OCI-LY1 (cell line): Measurements from ENCODE around the gene PLXNA1.

Source experiments
- H2AFZ ChIP-seq: fragments of 200-600 bp; sonication (generic), shearing (Covaris generic); 2 replicates; pipeline ENCODE4 v1.6.0; 2014; ENCODE audit warnings: antibody characterized with exemption, mild to moderate bottlenecking, low read length
- H3F3A ChIP-seq: fragments of 200-600 bp; sonication (generic), shearing (Covaris generic); 2 replicates; pipeline ENCODE4 v1.6.0; 2014; ENCODE audit warnings: mild to moderate bottlenecking, antibody characterized with exemption, low read length, moderate library complexity; ENCODE audit not compliant: insufficient read depth
- H3K27ac ChIP-seq: fragments of 200-600 bp; sonication (generic); 2 replicates; pipeline ENCODE4 v1.5.1; 2014; ENCODE audit warnings: low read length, mixed run types, mild to moderate bottlenecking, low read depth; ENCODE audit not compliant: poor library complexity, severe bottlenecking
- H3K27me3 ChIP-seq: fragments of 200-600 bp; sonication (generic); 2 replicates; pipeline ENCODE4 v1.6.0; 2014; ENCODE audit warnings: antibody characterized with exemption, mild to moderate bottlenecking, low read length, moderate library complexity; ENCODE audit not compliant: insufficient read depth
- H3K36me3 ChIP-seq: fragments of 200-600 bp; sonication (generic); 2 replicates; pipeline ENCODE4 v1.6.1; 2014; ENCODE audit warnings: mild to moderate bottlenecking, antibody characterized with exemption, low read length, moderate library complexity, mixed read lengths; ENCODE audit not compliant: insufficient read depth
- H3K4me1 ChIP-seq: fragments of 200-600 bp; sonication (generic); 2 replicates; pipeline ENCODE4 v1.5.1; 2014; ENCODE audit warnings: mild to moderate bottlenecking, low read length, moderate library complexity; ENCODE audit not compliant: insufficient read depth, severe bottlenecking
- H3K4me2 ChIP-seq: fragments of 200-600 bp; sonication (generic), shearing (Covaris generic); 2 replicates; pipeline ENCODE4 v1.6.1; 2014; ENCODE audit warnings: low read length
- H3K4me3 ChIP-seq: fragments of 200-600 bp; sonication (generic); 2 replicates; pipeline ENCODE4 v1.5.1; 2014; ENCODE audit warnings: low read length, low read depth, mild to moderate bottlenecking, mixed read lengths; ENCODE audit not compliant: poor library complexity, severe bottlenecking
- H3K79me2 ChIP-seq: fragments of 200-600 bp; shearing (Covaris generic); 2 replicates; pipeline ENCODE4 v1.6.1; 2016; ENCODE audit warnings: mixed run types, low read length, mixed read lengths; ENCODE audit not compliant: insufficient read depth
- H3K9ac ChIP-seq: fragments of 200-600 bp; sonication (generic), shearing (Covaris generic); 2 replicates; pipeline ENCODE4 v1.6.1; 2014; ENCODE audit warnings: mild to moderate bottlenecking, low read length, mixed read lengths
- H3K9me2 ChIP-seq: fragments of 200-600 bp; sonication (generic), shearing (Covaris generic); 2 replicates; pipeline ENCODE4 v1.6.1; 2014; ENCODE audit warnings: low read depth, mild to moderate bottlenecking, low read length, mixed read lengths
- H3K9me3 ChIP-seq: fragments of 200-600 bp; shearing (Covaris generic); 2 replicates; pipeline ENCODE4 v1.6.1; 2014; ENCODE audit warnings: low read length, mixed read lengths
- H4K20me1 ChIP-seq: fragments of 200-600 bp; sonication (generic), shearing (Covaris generic); 2 replicates; pipeline ENCODE4 v1.6.0; 2016; ENCODE audit warnings: mild to moderate bottlenecking, low read length; ENCODE audit not compliant: insufficient read depth
- CTCF ChIP-seq: fragments of 200-600 bp; sonication (generic), shearing (Covaris generic); IDR thresholded peaks from 2 replicates; pipeline ENCODE4 v1.5.1; 2017; ENCODE audit warnings: mild to moderate bottlenecking, antibody characterized with exemption, low read length, moderate library complexity, mixed read lengths
- EZH2 ChIP-seq: fragments of 200-600 bp; sonication (generic), shearing (Covaris generic); IDR thresholded peaks from 2 replicates; pipeline ENCODE4 v1.8.0; 2017; ENCODE audit warnings: borderline replicate concordance, mixed run types, mild to moderate bottlenecking, antibody characterized with exemption, low read length, moderate library complexity, mixed read lengths

Gene PLXNA1

GRCh38 chr3:126964950-126965349, 18.0 kb upstream of the PLXNA1 start:
- Histone ChIP-seq H3K4me1 (no peaks in the 10 kb centered on the region), H3K9me2 (no peaks in the 10 kb centered on the region), H3K9me3 (no peaks in the 10 kb centered on the region), H3K4me2 (no peak overlapping the region), H3K9ac (no peak overlapping the region), H3K79me2 (no peaks in the 10 kb centered on the region), H3F3A (no peaks in the 10 kb centered on the region), H3K36me3 (no peaks in the 10 kb centered on the region), H2AFZ (no peak overlapping the region), H3K27ac (no peak overlapping the region), H4K20me1 (no peaks in the 10 kb centered on the region), H3K27me3 (no peaks in the 10 kb centered on the region), H3K4me3 (no peak overlapping the region)
- no peak for TF ChIP-seq EZH2
- no peak for TF ChIP-seq CTCF

- Histone ChIP-seq H3K36me3 (no peaks in the 10 kb centered on the region), H3K27ac (no peak overlapping the region), H3K9me2 (no peaks in the 10 kb centered on the region), H3K4me2 (no peak overlapping the region), H3K79me2 (no peaks in the 10 kb centered on the region), H3K27me3 (no peaks in the 10 kb centered on the region), H2AFZ (no peak overlapping the region), H3K4me1 (no peaks in the 10 kb centered on the region), H3K9ac (no peak overlapping the region), H3K4me3 (no peak overlapping the region), H4K20me1 (no peaks in the 10 kb centered on the region), H3F3A (no peaks in the 10 kb centered on the region), H3K9me3 (no peaks in the 10 kb centered on the region)
- TF ChIP-seq CTCF (no peak), EZH2 (no peak)
Measured at GRCh38 chr3:126965526-126966080, 17.3 kb upstream of the PLXNA1 start.

GRCh38 chr3:126967386-126967785, 15.5 kb upstream of the PLXNA1 start:
- Histone ChIP-seq H2AFZ (no peak overlapping the region), H3K9me3 (no peaks in the 10 kb centered on the region), H3K79me2 (no peaks in the 10 kb centered on the region), H3K36me3 (no peaks in the 10 kb centered on the region), H4K20me1 (no peaks in the 10 kb centered on the region), H3K27ac (no peak overlapping the region), H3K4me2 (no peak overlapping the region), H3K9ac (no peak overlapping the region), H3K4me3 (no peak overlapping the region), H3K4me1 (no peaks in the 10 kb centered on the region), H3K27me3 (no peaks in the 10 kb centered on the region), H3F3A (no peaks in the 10 kb centered on the region), H3K9me2 (no peaks in the 10 kb centered on the region)
- no peak for TF ChIP-seq CTCF
- TF ChIP-seq EZH2 = no peak
